LHCN-M2 (cell line): Measurements from ENCODE around the gene RBM38. TPM values are rescaled to one million over a fixed set of nuclear protein-coding genes. Genes with fewer than 3 reads are reported as not detected.

Source experiments
- DNase-seq: peaks from one replicate; pipeline ENCODE4 v3.0.0-alpha.2; 2012; ENCODE audit warnings: low read depth
- total RNA-seq: library from RNA; depleted of rRNA; stranded (reverse); fragments of >200 nt; gene quantifications from 2 replicates; pipeline ENCODE4 v1.2.3, GENCODE V29; 2014; rRNA removed

The RBM38 gene
- total RNA-seq, 1 experiment from 2014 or later: 7.4 TPM

- DNase-seq: no peak
Observed at GRCh38 chr20:57451431-57451794, 60.2 kb downstream of the RBM38 start.

GRCh38 chr20:57451795-57452661 lies 60.8 kb downstream of the RBM38 start:
- no peak for DNase-seq

GRCh38 chr20:57455386-57455785 lies 64.2 kb downstream of the RBM38 start:
- DNase-seq: no peak

- no peak for DNase-seq
Observed at GRCh38 chr20:57456116-57456515, 64.9 kb downstream of the RBM38 start.

- DNase-seq: no peak
Observed at GRCh38 chr20:57457243-57458095, 66.3 kb downstream of the RBM38 start.

DNA sequence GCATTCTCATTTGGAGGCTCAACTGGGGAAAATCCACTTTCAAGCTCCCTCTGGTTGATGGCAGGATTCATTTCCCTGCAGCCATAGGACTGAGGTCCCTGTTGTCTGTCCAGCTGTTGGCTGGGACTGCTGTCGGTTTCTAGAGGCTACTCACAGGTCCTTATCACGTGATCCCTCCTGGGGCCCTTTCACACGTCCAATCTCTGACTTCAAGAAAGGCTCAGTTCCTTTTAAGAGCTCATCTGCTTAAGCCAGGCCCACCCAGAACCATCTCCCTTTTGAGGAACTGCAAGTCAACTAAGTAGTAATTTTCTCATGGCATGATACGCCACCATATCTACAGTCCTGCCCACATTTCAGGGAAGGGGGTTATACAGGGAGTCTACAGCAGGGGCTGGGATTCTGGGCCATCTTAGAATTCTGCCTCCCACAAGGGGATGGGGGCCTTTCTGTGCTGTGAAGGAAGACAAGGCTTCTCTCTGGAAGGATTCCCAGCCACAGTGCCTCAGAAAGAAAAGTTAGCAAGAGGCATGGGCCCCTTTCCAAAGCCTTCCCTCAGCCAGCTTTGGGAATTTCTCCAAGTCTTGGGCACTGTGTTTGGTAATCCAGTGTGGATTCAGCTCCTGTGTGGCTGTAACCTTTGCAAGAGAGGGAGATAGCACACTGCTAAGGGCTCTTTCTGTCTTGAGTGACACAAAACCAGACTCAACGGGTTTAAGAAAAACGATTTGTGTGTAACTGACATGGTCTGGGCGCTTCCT lies 67.4 kb downstream of the RBM38 start:
- no peak for DNase-seq

Other genes with a start within 250 kb of the RBM38 start
- gene BMP7, start 124.8 kb upstream of the RBM38 start, total RNA-seq: not detected in 2 replicates
- not detected in 2 replicates for gene SPO11, start 61.6 kb upstream of the RBM38 start, total RNA-seq
- gene RAE1, start 40.1 kb upstream of the RBM38 start, total RNA-seq: 39.1 and 41.2 TPM in 2 replicates
- gene CTCFL, start 133.7 kb downstream of the RBM38 start, total RNA-seq: not detected in 2 replicates
- gene PCK1, start 169.7 kb downstream of the RBM38 start, total RNA-seq: not detected in 2 replicates
- gene ZBP1, start 229.0 kb downstream of the RBM38 start, total RNA-seq: not detected in 2 replicates